Subcutaneous adipose tissue (tissue), 4 donors: Measurements from ENCODE around the gene TRMT10C. TPM values are rescaled to one million over a fixed set of nuclear protein-coding genes. Genes with fewer than 3 reads are reported as not detected.

Experiments
- CTCF ChIP-seq: fragments of 450-650 bp; IDR thresholded peaks from one replicate; pipeline ENCODE4 v1.5.1; 2016; ENCODE audit warnings: low read depth, mild to moderate bottlenecking, control low read depth, antibody characterized with exemption, moderate library complexity
- total RNA-seq, 4 donors: library from RNA; depleted of rRNA; stranded (reverse); fragments of >200 nt; gene quantifications; one replicate each; pipeline ENCODE4 v1.1.0, GENCODE V29; 2016

TRMT10C gene
- 10 to 100 TPM; 10.9 to 29.7 (median 16.9) TPM for total RNA-seq

DNA sequence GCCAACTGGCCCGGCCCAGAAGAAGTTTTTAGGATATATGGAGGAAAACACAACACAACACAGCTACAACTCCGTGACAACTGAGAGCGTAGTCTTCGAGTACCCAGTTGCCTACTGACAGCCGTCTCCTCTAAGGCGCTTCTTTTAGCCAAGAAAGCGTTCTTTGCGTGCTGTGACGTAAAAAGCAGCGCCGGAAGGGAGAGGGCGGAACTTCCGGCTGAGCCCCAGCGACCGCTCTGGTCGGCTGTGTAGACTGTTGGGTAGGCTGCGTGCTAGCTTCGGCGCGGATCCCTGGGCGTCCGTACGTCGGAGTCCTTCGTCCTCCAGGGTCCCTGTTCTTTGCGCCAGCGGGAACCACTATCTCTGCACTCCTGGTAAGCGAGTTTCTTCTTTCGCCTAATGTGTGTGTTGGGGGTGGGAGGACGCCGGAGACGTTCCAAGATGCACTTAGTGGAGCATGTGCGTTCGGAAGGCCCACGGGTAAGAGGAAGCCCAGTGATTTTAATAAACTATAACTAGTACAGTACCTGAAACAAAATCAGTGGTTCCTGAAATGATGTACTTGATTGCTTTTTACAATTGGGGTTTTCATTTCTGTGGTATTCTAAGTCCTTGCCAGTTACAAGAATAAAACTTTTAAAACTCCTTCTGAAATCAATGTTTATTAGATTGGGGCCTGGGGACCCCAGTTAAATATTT, at the start of gene TRMT10C:
TSS of gene TRMT10C (plus strand) at position 239 of the 699 bp plus-strand sequence. CDS start 2,914 bp downstream, outside the sequence.
- TF ChIP-seq CTCF: no peak

GRCh38 chr3:101512396-101512645, 49.3 kb upstream of the TRMT10C start:
- no peak for TF ChIP-seq CTCF

DNA sequence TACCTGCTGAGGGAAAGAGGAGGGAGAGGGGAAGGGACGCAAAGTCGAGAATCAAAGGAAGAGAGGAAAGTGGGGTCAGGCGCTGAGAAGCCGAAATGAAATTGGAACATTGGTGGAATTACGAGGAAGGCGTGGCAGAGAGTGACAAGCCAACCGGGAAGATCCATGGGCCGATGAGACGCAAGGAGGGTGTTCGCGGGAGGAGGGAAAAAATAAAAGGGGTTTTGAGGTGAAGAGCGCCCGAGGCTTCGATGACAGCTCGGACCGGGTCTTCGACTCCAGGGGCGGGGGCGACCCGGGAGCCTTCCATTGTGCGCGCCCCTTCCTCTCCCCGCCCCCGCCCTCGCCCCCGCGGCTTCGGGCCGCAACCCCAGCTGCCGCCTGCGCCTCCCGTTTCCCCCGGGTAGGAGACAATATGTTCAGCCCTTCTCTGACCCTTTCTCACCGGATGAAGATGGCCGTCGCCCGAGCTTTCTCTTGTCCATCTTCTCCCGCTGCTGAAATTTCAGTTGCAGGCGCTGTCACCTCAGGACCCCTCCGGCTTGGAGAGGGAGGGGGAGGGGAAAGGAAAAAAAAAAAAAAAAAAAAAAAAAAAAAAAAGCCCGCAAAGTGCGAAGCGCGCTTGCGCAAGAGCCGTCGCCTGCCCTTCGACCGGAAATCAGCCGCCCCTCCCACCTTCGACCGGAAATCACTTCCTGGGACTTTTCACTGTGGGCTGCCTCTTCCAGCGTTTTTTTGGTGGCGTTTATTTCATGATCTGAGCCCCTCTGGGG, 48.8 kb upstream of the TRMT10C start, which contains the start of gene SENP7:
TSS of gene SENP7 (minus strand) at position 567 of the 773 bp plus-strand sequence. CDS start at position 485, 82 bp downstream.
- no peak for TF ChIP-seq CTCF

- no peak for TF ChIP-seq CTCF
Observed at GRCh38 chr3:101513419-101513986, 48.2 kb upstream of the TRMT10C start.

DNA sequence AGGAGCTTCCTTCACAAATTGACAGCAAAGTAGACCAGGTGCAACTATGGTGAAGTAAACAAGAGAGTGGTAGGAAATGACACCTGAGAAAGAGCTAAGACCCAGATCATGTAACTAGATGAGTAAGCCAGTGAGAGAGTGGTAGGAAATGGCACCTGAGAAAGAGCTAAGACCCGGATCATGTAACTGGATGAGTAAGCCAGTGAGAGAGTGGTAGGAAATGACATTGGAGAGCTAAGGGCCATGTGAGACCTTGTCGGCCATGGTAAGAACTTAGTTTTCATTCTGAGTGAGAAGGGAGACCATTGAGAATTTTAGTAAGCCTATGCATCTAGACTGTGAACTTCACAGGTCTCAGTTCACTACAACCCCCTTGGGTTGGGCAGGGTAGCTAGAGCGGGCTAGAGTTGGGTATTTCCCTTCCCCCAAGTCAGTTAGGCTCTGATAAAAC, 43.2 kb upstream of the TRMT10C start:
- no peak for TF ChIP-seq CTCF

DNA sequence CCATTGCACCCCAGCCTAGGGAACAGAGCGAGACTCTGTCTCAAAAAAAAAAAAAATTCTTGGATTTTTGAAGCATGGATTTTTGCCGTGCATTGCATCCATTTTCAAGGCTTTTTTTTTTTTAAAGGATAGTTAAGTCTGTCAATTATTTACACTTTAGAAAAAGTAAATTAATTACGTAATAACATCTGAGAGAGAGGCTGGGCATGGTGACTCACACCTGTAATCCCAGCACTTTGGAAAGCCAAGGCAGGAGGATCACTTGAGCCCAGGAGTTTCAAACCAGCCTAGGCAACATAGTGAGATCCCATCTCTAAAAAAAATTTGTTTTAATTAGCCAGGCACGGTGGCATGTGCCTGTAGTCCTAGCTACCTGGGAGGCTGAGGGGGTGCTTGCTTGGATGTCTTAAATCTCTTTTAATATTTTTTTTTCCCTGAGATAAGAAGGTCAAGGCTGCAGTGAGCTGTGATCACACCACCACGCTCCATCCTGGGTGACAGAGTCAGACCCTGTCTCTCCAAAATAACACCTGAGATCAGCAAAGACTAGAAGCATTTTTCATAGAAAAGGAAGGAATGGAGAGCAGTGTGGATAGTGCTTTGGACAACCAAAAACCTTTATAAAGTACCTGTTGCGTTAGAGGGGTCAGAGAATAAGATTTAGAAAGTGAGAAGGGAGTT, 41.8 kb upstream of the TRMT10C start:
- no peak for TF ChIP-seq CTCF
